ENCODE results near the gene CATSPERZ.

CATSPERZ gene

GRCh38 chr11:64264371-64264852 lies 35.7 kb upstream of the CATSPERZ start:
- no peak for DNase-seq

GRCh38 chr11:64265176-64266160 lies 34.7 kb upstream of the CATSPERZ start:
- no peak for DNase-seq

- no peak for DNase-seq
Measured at GRCh38 chr11:64266339-64266738, 33.8 kb upstream of the CATSPERZ start.

GRCh38 chr11:64267207-64267945 lies 32.8 kb upstream of the CATSPERZ start:
- no peak for DNase-seq

GRCh38 chr11:64268025-64268892 lies 31.9 kb upstream of the CATSPERZ start:
- no peak for DNase-seq

GRCh38 chr11:64268893-64269539 lies 31.1 kb upstream of the CATSPERZ start:
- peak; percentile 53 for DNase-seq

GRCh38 chr11:64269540-64270220 lies 30.5 kb upstream of the CATSPERZ start:
- DNase-seq, result peak; percentile 97

GRCh38 chr11:64275031-64275800 lies 24.9 kb upstream of the CATSPERZ start:
- no peak for DNase-seq

GRCh38 chr11:64275841-64276240 lies 24.3 kb upstream of the CATSPERZ start:
- DNase-seq, result no peak

- DNase-seq, result no peak
Measured at GRCh38 chr11:64276653-64277431, 23.3 kb upstream of the CATSPERZ start.

- no peak for DNase-seq
Measured at GRCh38 chr11:64278576-64279190, 21.5 kb upstream of the CATSPERZ start.

GRCh38 chr11:64281957-64282770 lies 18.0 kb upstream of the CATSPERZ start:
- no peak for DNase-seq

- no peak for DNase-seq
Measured at GRCh38 chr11:64283092-64283491, 17.1 kb upstream of the CATSPERZ start.

GRCh38 chr11:64284048-64284961 lies 15.9 kb upstream of the CATSPERZ start, which contains the start of gene BAD:
Gene BAD (minus strand): TSS chr11:64284665. CDS start chr11:64284368, 297 bp downstream.
- DNase-seq, result peak; percentile 92

GRCh38 chr11:64284962-64285884 lies 14.9 kb upstream of the CATSPERZ start, which contains the start of gene GPR137:
Gene GPR137 (plus strand): TSS chr11:64285848. CDS start chr11:64286525, 677 bp downstream.
- peak; percentile 89 for DNase-seq

Measured in stimulated activated CD4-positive, alpha-beta T cell treated with anti-CD3 and anti-CD28 coated beads, Interleukin-12 subunit alpha, Interleukin-12 subunit beta, amount 100 ng/mL, for 4 hours (primary cell).